HCEC 1CT (cell line): ENCODE measurements around the gene PDK2.

ENCODE experiments used
- DNase-seq: peaks from one replicate; pipeline ENCODE4 v3.0.0-alpha.2; 2017

PDK2 gene

GRCh38 chr17:50120475-50121253 lies 25.5 kb downstream of the PDK2 start:
- no peak for DNase-seq

GRCh38 chr17:50122945-50123344 lies 27.8 kb downstream of the PDK2 start:
- DNase-seq = no peak

- DNase-seq = no peak
Observed at GRCh38 chr17:50123649-50124349, 28.6 kb downstream of the PDK2 start.

- DNase-seq = no peak
Observed at GRCh38 chr17:50125420-50125997, 30.4 kb downstream of the PDK2 start.

- peak; percentile 26 for DNase-seq
Observed at GRCh38 chr17:50127697-50128361, 32.7 kb downstream of the PDK2 start.

- DNase-seq = no peak
Observed at GRCh38 chr17:50128441-50129352, 33.5 kb downstream of the PDK2 start.

- no peak for DNase-seq
Observed at GRCh38 chr17:50129353-50129727, 34.2 kb downstream of the PDK2 start.

GRCh38 chr17:50129728-50130558 lies 34.8 kb downstream of the PDK2 start, which contains the start of gene SAMD14:
TSS of gene SAMD14 (minus strand) at chr17:50130160. CDS start at chr17:50124959, 5,201 bp downstream.
- no peak for DNase-seq

GRCh38 chr17:50130559-50131305 lies 35.6 kb downstream of the PDK2 start:
- no peak for DNase-seq

GRCh38 chr17:50132104-50132794 lies 37.1 kb downstream of the PDK2 start:
- no peak for DNase-seq

GRCh38 chr17:50133028-50133768 lies 38.0 kb downstream of the PDK2 start:
- DNase-seq = peak; percentile 41

GRCh38 chr17:50133769-50134099 lies 38.6 kb downstream of the PDK2 start:
- DNase-seq = no peak

- no peak for DNase-seq
Observed at GRCh38 chr17:50134206-50135110, 39.3 kb downstream of the PDK2 start.

GRCh38 chr17:50135316-50136095 lies 40.4 kb downstream of the PDK2 start:
- no peak for DNase-seq

GRCh38 chr17:50136096-50136687 lies 41.0 kb downstream of the PDK2 start:
- no peak for DNase-seq

GRCh38 chr17:50137042-50137441 lies 41.9 kb downstream of the PDK2 start:
- DNase-seq = no peak

GRCh38 chr17:50139185-50139783 lies 44.1 kb downstream of the PDK2 start:
- no peak for DNase-seq
